NCI-H510A treated with DMSO at 0.1 percent for 48 hours (cell line): ENCODE data around the gene CBLB.
"Not testable (repeated sequence)": the region's sequence is repeated elsewhere in the genome, so short reads cannot be mapped to it uniquely, and the experiment has no call there.

Experiments
- DNase-seq: peaks from one replicate; lab custom pipeline; 2025; lab: John Stamatoyannopoulos, UW

Gene CBLB

GRCh38 chr3:105786241-105786640 lies 82.6 kb downstream of the CBLB start:
- DNase-seq = no peak

GRCh38 chr3:105785803-105786202 lies 83.0 kb downstream of the CBLB start:
- DNase-seq = no peak

- no peak for DNase-seq
Measured at GRCh38 chr3:105783631-105784030, 85.2 kb downstream of the CBLB start.

- DNase-seq = no peak
Measured at GRCh38 chr3:105781871-105782270, 86.9 kb downstream of the CBLB start.

GRCh38 chr3:105780107-105780506 lies 88.7 kb downstream of the CBLB start:
- DNase-seq = no peak

GRCh38 chr3:105775368-105775767 lies 93.4 kb downstream of the CBLB start:
- no peak for DNase-seq

GRCh38 chr3:105774444-105775180 lies 94.2 kb downstream of the CBLB start:
- DNase-seq = no peak

- DNase-seq = no peak
Measured at GRCh38 chr3:105773291-105773690, 95.5 kb downstream of the CBLB start.

GRCh38 chr3:105772635-105773034 lies 96.2 kb downstream of the CBLB start:
- no peak for DNase-seq

GRCh38 chr3:105771392-105771791 lies 97.4 kb downstream of the CBLB start:
- no peak for DNase-seq

- DNase-seq = no peak
Measured at GRCh38 chr3:105770410-105770809, 98.4 kb downstream of the CBLB start.

- DNase-seq = no peak
Measured at GRCh38 chr3:105767776-105768175, 101.0 kb downstream of the CBLB start.

- no peak for DNase-seq
Measured at GRCh38 chr3:105767216-105767615, 101.6 kb downstream of the CBLB start.

GRCh38 chr3:105765308-105765639 lies 103.5 kb downstream of the CBLB start:
- DNase-seq = no peak

- DNase-seq = no peak
Measured at GRCh38 chr3:105764378-105765307, 104.2 kb downstream of the CBLB start.

GRCh38 chr3:105763659-105764036 lies 105.2 kb downstream of the CBLB start:
- DNase-seq = no peak

GRCh38 chr3:105762749-105763658 lies 105.8 kb downstream of the CBLB start:
- no peak for DNase-seq

GRCh38 chr3:105762214-105762613 lies 106.6 kb downstream of the CBLB start:
- not testable (repeated sequence) for DNase-seq

- no peak for DNase-seq
Measured at GRCh38 chr3:105759442-105760078, 109.3 kb downstream of the CBLB start.

GRCh38 chr3:105758451-105758850 lies 110.4 kb downstream of the CBLB start:
- DNase-seq = no peak

GRCh38 chr3:105755121-105755886 lies 113.5 kb downstream of the CBLB start:
- no peak for DNase-seq
